Activated naive CD8-positive, alpha-beta T cell (primary cell): Measurements from ENCODE around the gene CENPS.

Source experiments
- H3K27ac Mint-ChIP-seq: one replicate; pipeline ENCODE4 v1.8.0; 2021; ENCODE audit warnings: mixed read lengths
- H3K27me3 Mint-ChIP-seq: one replicate; pipeline ENCODE4 v1.8.0; 2021; ENCODE audit warnings: mixed read lengths
- H3K36me3 Mint-ChIP-seq: one replicate; pipeline ENCODE4 v1.8.0; 2021; ENCODE audit warnings: mixed read lengths
- H3K4me1 Mint-ChIP-seq: one replicate; pipeline ENCODE4 v1.8.0; 2021; ENCODE audit warnings: low read depth, mixed read lengths
- H3K4me3 Mint-ChIP-seq: one replicate; pipeline ENCODE4 v1.8.0; 2021; ENCODE audit warnings: mild to moderate bottlenecking, mixed read lengths
- H3K9me3 Mint-ChIP-seq: one replicate; pipeline ENCODE4 v1.8.0; 2021; ENCODE audit warnings: low read depth, mixed read lengths

CENPS gene

GRCh38 chr1:10432910-10433700 lies 2.9 kb downstream of the CENPS start:
- Mint-ChIP-seq H3K27me3 (no peaks in the 10 kb centered on the region), H3K36me3 (no peaks in the 10 kb centered on the region), H3K4me1 (peaks cover 20% of the 10 kb centered on the region), H3K27ac (no peak overlapping the region), H3K9me3 (no peaks in the 10 kb centered on the region), H3K4me3 (no peak overlapping the region)

- no peaks in the 10 kb centered on the region for H3K27me3 Mint-ChIP-seq
- H3K27ac Mint-ChIP-seq, result no peak overlapping the region
- H3K36me3 Mint-ChIP-seq, result no peaks in the 10 kb centered on the region
- H3K4me3 Mint-ChIP-seq, result no peak overlapping the region
- H3K9me3 Mint-ChIP-seq, result no peaks in the 10 kb centered on the region
- H3K4me1 Mint-ChIP-seq, result peaks cover 20% of the 10 kb centered on the region
Observed at GRCh38 chr1:10433790-10434189, 3.6 kb downstream of the CENPS start.

GRCh38 chr1:10434590-10434989 lies 4.4 kb downstream of the CENPS start:
- no peak overlapping the region for H3K27ac Mint-ChIP-seq
- no peaks in the 10 kb centered on the region for H3K9me3 Mint-ChIP-seq
- H3K4me3 Mint-ChIP-seq, result no peak overlapping the region
- no peaks in the 10 kb centered on the region for H3K36me3 Mint-ChIP-seq
- peaks cover 19% of the 10 kb centered on the region for H3K4me1 Mint-ChIP-seq
- no peaks in the 10 kb centered on the region for H3K27me3 Mint-ChIP-seq

GRCh38 chr1:10437052-10437451 lies 6.8 kb downstream of the CENPS start:
- no peak overlapping the region for H3K4me3 Mint-ChIP-seq
- H3K4me1 Mint-ChIP-seq, result peaks cover 5% of the 10 kb centered on the region
- H3K27me3 Mint-ChIP-seq, result no peaks in the 10 kb centered on the region

GRCh38 chr1:10438677-10439163 lies 8.5 kb downstream of the CENPS start:
- H3K4me3 Mint-ChIP-seq, result no peak overlapping the region
- H3K4me1 Mint-ChIP-seq, result no peaks in the 10 kb centered on the region
- H3K36me3 Mint-ChIP-seq, result no peaks in the 10 kb centered on the region
- no peak overlapping the region for H3K27ac Mint-ChIP-seq
- H3K27me3 Mint-ChIP-seq, result no peaks in the 10 kb centered on the region
- H3K9me3 Mint-ChIP-seq, result no peaks in the 10 kb centered on the region

More at GRCh38 chr1:10437052-10437451, 6.8 kb downstream of the CENPS start:
- no peaks in the 10 kb centered on the region for H3K36me3 Mint-ChIP-seq
- H3K27ac Mint-ChIP-seq, result no peak overlapping the region
- no peaks in the 10 kb centered on the region for H3K9me3 Mint-ChIP-seq

- Mint-ChIP-seq H3K4me1 (no peaks in the 10 kb centered on the region), H3K9me3 (no peaks in the 10 kb centered on the region), H3K36me3 (no peaks in the 10 kb centered on the region), H3K27me3 (no peaks in the 10 kb centered on the region), H3K27ac (no peak overlapping the region), H3K4me3 (no peak overlapping the region)
Observed at GRCh38 chr1:10440305-10440704, 10.1 kb downstream of the CENPS start.

- Mint-ChIP-seq H3K4me3 (no peak overlapping the region), H3K27me3 (no peaks in the 10 kb centered on the region), H3K36me3 (no peaks in the 10 kb centered on the region), H3K27ac (no peak overlapping the region), H3K4me1 (no peaks in the 10 kb centered on the region), H3K9me3 (no peaks in the 10 kb centered on the region)
Observed at GRCh38 chr1:10440794-10441193, 10.6 kb downstream of the CENPS start.

- H3K4me1 Mint-ChIP-seq, result no peaks in the 10 kb centered on the region
Observed at GRCh38 chr1:10444248-10444647, 14.0 kb downstream of the CENPS start.

GRCh38 chr1:10444795-10445397 lies 14.7 kb downstream of the CENPS start:
- Mint-ChIP-seq H3K4me3 (no peak overlapping the region), H3K27me3 (no peaks in the 10 kb centered on the region), H3K27ac (no peak overlapping the region), H3K4me1 (no peaks in the 10 kb centered on the region), H3K9me3 (no peaks in the 10 kb centered on the region), H3K36me3 (no peaks in the 10 kb centered on the region)

More at GRCh38 chr1:10444248-10444647, 14.0 kb downstream of the CENPS start:
- no peak overlapping the region for H3K4me3 Mint-ChIP-seq
- no peaks in the 10 kb centered on the region for H3K36me3 Mint-ChIP-seq
- no peak overlapping the region for H3K27ac Mint-ChIP-seq
- no peaks in the 10 kb centered on the region for H3K27me3 Mint-ChIP-seq
- no peaks in the 10 kb centered on the region for H3K9me3 Mint-ChIP-seq

- Mint-ChIP-seq H3K4me1 (no peaks in the 10 kb centered on the region), H3K9me3 (no peaks in the 10 kb centered on the region), H3K27ac (no peak overlapping the region), H3K36me3 (no peaks in the 10 kb centered on the region), H3K4me3 (no peak overlapping the region), H3K27me3 (no peaks in the 10 kb centered on the region)
Observed at GRCh38 chr1:10446790-10447422, 16.7 kb downstream of the CENPS start.

GRCh38 chr1:10449751-10450150 lies 19.5 kb downstream of the CENPS start, which contains the start of gene CORT:
TSS of gene CORT (plus strand) at chr1:10450031. CDS start at chr1:10450224, 193 bp downstream.
- Mint-ChIP-seq H3K4me3 (no peak within 1 kb of the TSS), H3K36me3 (no peaks in the 10 kb centered on the region), H3K4me1 (no peaks in the 10 kb centered on the region), H3K27me3 (no peaks in the 10 kb centered on the region), H3K9me3 (no peaks in the 10 kb centered on the region), H3K27ac (no peak within 1 kb of the TSS)

GRCh38 chr1:10450156-10450814 lies 20.1 kb downstream of the CENPS start:
- Mint-ChIP-seq H3K36me3 (no peaks in the 10 kb centered on the region), H3K4me1 (no peaks in the 10 kb centered on the region), H3K27ac (no peak overlapping the region), H3K9me3 (no peaks in the 10 kb centered on the region), H3K27me3 (no peaks in the 10 kb centered on the region), H3K4me3 (no peak overlapping the region)

- Mint-ChIP-seq H3K36me3 (no peaks in the 10 kb centered on the region), H3K4me3 (no peak overlapping the region), H3K4me1 (no peaks in the 10 kb centered on the region), H3K9me3 (no peaks in the 10 kb centered on the region), H3K27ac (no peak overlapping the region), H3K27me3 (no peaks in the 10 kb centered on the region)
Observed at GRCh38 chr1:10450836-10451235, 20.6 kb downstream of the CENPS start.

GRCh38 chr1:10451287-10451686 lies 21.1 kb downstream of the CENPS start:
- H3K4me3 Mint-ChIP-seq, result no peak overlapping the region
- H3K27ac Mint-ChIP-seq, result no peak overlapping the region
- H3K4me1 Mint-ChIP-seq, result no peaks in the 10 kb centered on the region
- no peaks in the 10 kb centered on the region for H3K9me3 Mint-ChIP-seq
- no peaks in the 10 kb centered on the region for H3K27me3 Mint-ChIP-seq
- H3K36me3 Mint-ChIP-seq, result peaks cover 2% of the 10 kb centered on the region

- H3K9me3 Mint-ChIP-seq, result no peaks in the 10 kb centered on the region
- no peak overlapping the region for H3K4me3 Mint-ChIP-seq
Observed at GRCh38 chr1:10456048-10456447, 25.8 kb downstream of the CENPS start.

More at GRCh38 chr1:10456048-10456447, 25.8 kb downstream of the CENPS start:
- Mint-ChIP-seq H3K36me3 (peaks cover 2% of the 10 kb centered on the region), H3K4me1 (peaks cover 5% of the 10 kb centered on the region), H3K27ac (no peak overlapping the region), H3K27me3 (no peaks in the 10 kb centered on the region)
